Loucy (cell line): ENCODE measurements around the gene KISS1.

Experiments
- H2AFZ ChIP-seq: fragments of 200-600 bp; sonication (generic); 2 replicates; pipeline ENCODE4 v1.6.0; 2016; ENCODE audit warnings: antibody characterized with exemption, mild to moderate bottlenecking, low read length, moderate library complexity
- H3F3A ChIP-seq: fragments of 200-600 bp; 2 replicates; pipeline ENCODE4 v1.6.0; 2016; ENCODE audit warnings: antibody characterized with exemption, low read depth, mild to moderate bottlenecking
- H3K27me3 ChIP-seq: fragments of 200-600 bp; sonication (generic); 2 replicates; pipeline ENCODE4 v1.6.1; 2014; ENCODE audit warnings: low read length, mild to moderate bottlenecking; ENCODE audit not compliant: insufficient read depth, poor library complexity, severe bottlenecking
- H3K36me3 ChIP-seq: fragments of 200-600 bp; sonication (generic); 2 replicates; pipeline ENCODE4 v1.6.1; 2016; ENCODE audit warnings: low read length; ENCODE audit not compliant: insufficient read depth
- H3K4me1 ChIP-seq: fragments of 200-600 bp; sonication (generic); 2 replicates; pipeline ENCODE4 v1.5.1; 2014; ENCODE audit warnings: low read length, mild to moderate bottlenecking; ENCODE audit not compliant: insufficient read depth, poor library complexity, severe bottlenecking
- H3K4me2 ChIP-seq: fragments of 200-600 bp; sonication (generic); 2 replicates; pipeline ENCODE4 v1.6.0; 2014; ENCODE audit warnings: antibody characterized with exemption, low read length, low read depth, mild to moderate bottlenecking; ENCODE audit not compliant: poor library complexity, severe bottlenecking
- H3K4me3 ChIP-seq: fragments of 200-600 bp; sonication (generic); 2 replicates; pipeline ENCODE4 v1.5.1; 2014; ENCODE audit warnings: low read length, mild to moderate bottlenecking, mixed read lengths; ENCODE audit not compliant: poor library complexity, severe bottlenecking
- H3K79me2 ChIP-seq: fragments of 200-600 bp; sonication (generic); 2 replicates; pipeline ENCODE4 v1.6.1; 2014; ENCODE audit warnings: low read length; ENCODE audit not compliant: insufficient read depth
- H3K9ac ChIP-seq: fragments of 200-600 bp; sonication (generic); 2 replicates; pipeline ENCODE4 v1.6.0; 2014; ENCODE audit warnings: mild to moderate bottlenecking, low read depth, low read length, moderate library complexity; ENCODE audit not compliant: poor library complexity, severe bottlenecking
- H3K9me2 ChIP-seq: fragments of 200-600 bp; sonication (generic); replicated peaks from 2 replicates; pipeline ENCODE4 v1.6.1; 2016; ENCODE audit warnings: low read depth, low read length, mixed read lengths
- H3K9me3 ChIP-seq: fragments of 200-600 bp; sonication (generic); 2 replicates; pipeline ENCODE4 v1.6.1; 2014; ENCODE audit warnings: mild to moderate bottlenecking, antibody characterized with exemption, low read length, low read depth; ENCODE audit not compliant: insufficient read depth
- H4K20me1 ChIP-seq: fragments of 200-600 bp; sonication (generic); 2 replicates; pipeline ENCODE4 v1.6.0; 2014; ENCODE audit warnings: antibody characterized with exemption, low read length, mild to moderate bottlenecking; ENCODE audit not compliant: insufficient read depth, poor library complexity, severe bottlenecking
- CTCF ChIP-seq: fragments of 200-600 bp; sonication (generic); conservative IDR thresholded peaks from 2 replicates; pipeline ENCODE4 v1.5.1; 2014; ENCODE audit warnings: mild to moderate bottlenecking, antibody characterized with exemption, low read length
- EZH2phosphoT487 ChIP-seq: fragments of 200-600 bp; IDR thresholded peaks from 2 replicates; pipeline ENCODE4 v1.6.1; 2018; ENCODE audit warnings: antibody characterized with exemption, mild to moderate bottlenecking, moderate library complexity, borderline replicate concordance

KISS1 gene

GRCh38 chr1:204224655-204225054, 28.4 kb upstream of the KISS1 start:
- TF ChIP-seq CTCF (no peak), EZH2phosphoT487 (no peak)
- 0 out of 2 replicates have a peak, but pooled peaks cover 4% of the 10 kb centered on the region for H3F3A ChIP-seq

GRCh38 chr1:204223129-204223860, 27.0 kb upstream of the KISS1 start:
- H3K36me3 ChIP-seq = no peaks in the 10 kb centered on the region
- no peaks in the 10 kb centered on the region for H3K9me3 ChIP-seq
- H3K4me3 ChIP-seq = no peak overlapping the region
- TF ChIP-seq CTCF (no peak), EZH2phosphoT487 (no peak)
- peaks cover 3% of the 10 kb centered on the region for H3K4me1 ChIP-seq
- no peaks in the 10 kb centered on the region for H3K27me3 ChIP-seq
- no peak overlapping the region for H3K9ac ChIP-seq
- no peak overlapping the region for H2AFZ ChIP-seq
- H3K4me2 ChIP-seq = no peak overlapping the region
- H4K20me1 ChIP-seq = no peaks in the 10 kb centered on the region
- no peaks in the 10 kb centered on the region for H3K79me2 ChIP-seq
- H3F3A ChIP-seq = 0 out of 2 replicates have a peak, but pooled peaks cover 4% of the 10 kb centered on the region
- no peaks in the 10 kb centered on the region for H3K9me2 ChIP-seq

More at GRCh38 chr1:204224655-204225054, 28.4 kb upstream of the KISS1 start:
- no peaks in the 10 kb centered on the region for H3K36me3 ChIP-seq
- no peak overlapping the region for H3K4me2 ChIP-seq
- H3K9me3 ChIP-seq = no peaks in the 10 kb centered on the region
- no peak overlapping the region for H2AFZ ChIP-seq
- H3K27me3 ChIP-seq = no peaks in the 10 kb centered on the region
- H3K9ac ChIP-seq = no peak overlapping the region
- peaks cover 3% of the 10 kb centered on the region for H3K4me1 ChIP-seq
- H3K9me2 ChIP-seq = no peaks in the 10 kb centered on the region
- no peaks in the 10 kb centered on the region for H3K79me2 ChIP-seq
- H4K20me1 ChIP-seq = no peaks in the 10 kb centered on the region
- H3K4me3 ChIP-seq = no peak overlapping the region

- Histone ChIP-seq H3K4me1 (peaks cover 3% of the 10 kb centered on the region), H3K4me2 (no peak overlapping the region), H3K79me2 (no peaks in the 10 kb centered on the region), H4K20me1 (no peaks in the 10 kb centered on the region), H3K9me2 (no peaks in the 10 kb centered on the region), H3K4me3 (no peak overlapping the region), H3K9ac (no peak overlapping the region), H3K36me3 (no peaks in the 10 kb centered on the region), H2AFZ (no peak overlapping the region), H3K9me3 (no peaks in the 10 kb centered on the region), H3K27me3 (no peaks in the 10 kb centered on the region), H3F3A (0 out of 2 replicates have a peak, but pooled peaks cover 4% of the 10 kb centered on the region)
- TF ChIP-seq CTCF = no peak
- no peak for TF ChIP-seq EZH2phosphoT487
These were observed 26.4 kb upstream of the KISS1 start for GRCh38 chr1:204222764-204223055.
